Smooth muscle cell (in vitro differentiated cells): ENCODE data around the gene GHRL. TPM values are rescaled to one million over a fixed set of nuclear protein-coding genes. Genes with fewer than 3 reads are reported as not detected.

ENCODE experiments used
- DNase-seq: peaks from one replicate; lab custom pipeline; 2025; ENCODE audit not compliant: unreplicated experiment; lab: John Stamatoyannopoulos, UW
- H2AFZ ChIP-seq: fragments of 200-600 bp; sonication (generic); 2 replicates; pipeline ENCODE4 v1.6.0; 2016; ENCODE audit warnings: antibody characterized with exemption, low read depth, mild to moderate bottlenecking
- H3F3A ChIP-seq: fragments of 200-600 bp; sonication (generic); 2 replicates; pipeline ENCODE4 v1.6.0; 2017; ENCODE audit warnings: antibody characterized with exemption, low read depth
- H3K27ac ChIP-seq: fragments of 200-600 bp; sonication (generic); 2 replicates; pipeline ENCODE4 v1.5.1; 2016; ENCODE audit warnings: low read depth, mild to moderate bottlenecking
- H3K27me3 ChIP-seq: fragments of 200-600 bp; sonication (generic); 2 replicates; pipeline ENCODE4 v1.6.1; 2016; ENCODE audit warnings: low read depth, mild to moderate bottlenecking
- H3K36me3 ChIP-seq: fragments of 200-600 bp; sonication (generic); 2 replicates; pipeline ENCODE4 v1.5.1; 2016; ENCODE audit warnings: low read depth
- H3K4me1 ChIP-seq: fragments of 200-600 bp; sonication (generic); 2 replicates; pipeline ENCODE4 v1.5.1; 2016; ENCODE audit warnings: low read depth
- H3K4me2 ChIP-seq: fragments of 200-600 bp; sonication (generic); 2 replicates; pipeline ENCODE4 v1.6.0; 2016; ENCODE audit warnings: mild to moderate bottlenecking
- H3K4me3 ChIP-seq: fragments of 200-600 bp; sonication (generic); 2 replicates; pipeline ENCODE4 v1.5.1; 2016; ENCODE audit warnings: mild to moderate bottlenecking
- H3K79me2 ChIP-seq: fragments of 200-600 bp; sonication (generic); 2 replicates; pipeline ENCODE4 v1.6.0; 2016; ENCODE audit warnings: low read depth, mild to moderate bottlenecking
- H3K9ac ChIP-seq: fragments of 200-600 bp; sonication (generic); 2 replicates; pipeline ENCODE4 v1.6.0; 2016; ENCODE audit warnings: low read depth
- H3K9me3 ChIP-seq: fragments of 200-600 bp; sonication (generic); replicated peaks from 2 replicates; pipeline ENCODE4 v1.5.1; 2016; ENCODE audit warnings: low read depth
- H4K20me1 ChIP-seq: fragments of 200-600 bp; sonication (generic); 2 replicates; pipeline ENCODE4 v1.6.0; 2016; ENCODE audit warnings: low read depth
- CTCF ChIP-seq: fragments of 200-600 bp; sonication (generic); IDR thresholded peaks from 2 replicates; pipeline ENCODE4 v1.5.1; 2017; ENCODE audit warnings: borderline replicate concordance, mild to moderate bottlenecking, antibody characterized with exemption; ENCODE audit not compliant: insufficient read depth, poor library complexity, severe bottlenecking
- WGBS: methylation state at CpG from one replicate; pipeline ENCODE4 v1.1.7; 2016; ENCODE audit warnings: low lambda C conversion rate; 5-methylcytosine and 5-hydroxymethylcytosine counted together
- polyA plus RNA-seq: library from polyadenylated mRNA; unstranded; fragments of >200 nt; fragmentation: Nextera tagmentation; extraction: Ambion mirVana; gene quantifications from 2 replicates; pipeline ENCODE4 v1.2.1, GENCODE V29; 2016
- total RNA-seq: library from RNA; depleted of rRNA; stranded (reverse); fragments of >200 nt; gene quantifications from 2 replicates; pipeline ENCODE4 v1.2.3, GENCODE V29; 2014

The GHRL gene
- total and polyA plus RNA-seq, 2 experiments from 2014 or later = 0.45 TPM; not detected in 1

DNA sequence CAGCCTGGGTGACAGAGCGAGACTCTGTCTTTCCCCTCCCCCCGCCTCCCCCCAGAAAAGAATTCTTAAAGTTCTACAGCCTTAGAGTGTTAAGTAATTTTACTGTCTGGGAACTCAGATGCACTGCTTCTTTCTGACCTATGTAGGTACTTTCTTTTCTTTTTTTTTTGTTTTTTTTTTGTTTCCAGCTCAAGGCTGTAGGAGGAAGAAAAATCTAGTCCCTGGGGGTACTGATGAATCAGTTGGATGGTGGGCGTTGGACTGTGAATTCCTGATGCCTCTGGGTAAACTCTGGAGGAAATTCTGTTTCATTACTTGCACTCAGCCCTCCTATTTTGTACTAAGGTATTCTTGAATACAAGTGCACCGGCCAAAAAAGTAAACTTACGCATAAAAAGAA lies 10.8 kb downstream of the GHRL start:
- H3K9ac ChIP-seq = no peak overlapping the region
- 78% methylated on average over 5 of the region's 5 CpGs for WGBS
- no peaks in the 10 kb centered on the region for H3K79me2 ChIP-seq
- no peaks in the 10 kb centered on the region for H3K27me3 ChIP-seq
- no peaks in the 10 kb centered on the region for H3F3A ChIP-seq
- H3K4me2 ChIP-seq = peak overlapping the region; percentile 15
- peak overlapping the region; percentile 44 for H3K27ac ChIP-seq
- H3K4me3 ChIP-seq = no peak overlapping the region
- DNase-seq = no peak
- peaks cover 24% of the 10 kb centered on the region for H4K20me1 ChIP-seq
- H3K36me3 ChIP-seq = peaks cover 4% of the 10 kb centered on the region
- peaks cover 16% of the 10 kb centered on the region for H3K4me1 ChIP-seq
- H2AFZ ChIP-seq = no peak overlapping the region
- no peak for TF ChIP-seq CTCF
- H3K9me3 ChIP-seq = no peaks in the 10 kb centered on the region

DNA sequence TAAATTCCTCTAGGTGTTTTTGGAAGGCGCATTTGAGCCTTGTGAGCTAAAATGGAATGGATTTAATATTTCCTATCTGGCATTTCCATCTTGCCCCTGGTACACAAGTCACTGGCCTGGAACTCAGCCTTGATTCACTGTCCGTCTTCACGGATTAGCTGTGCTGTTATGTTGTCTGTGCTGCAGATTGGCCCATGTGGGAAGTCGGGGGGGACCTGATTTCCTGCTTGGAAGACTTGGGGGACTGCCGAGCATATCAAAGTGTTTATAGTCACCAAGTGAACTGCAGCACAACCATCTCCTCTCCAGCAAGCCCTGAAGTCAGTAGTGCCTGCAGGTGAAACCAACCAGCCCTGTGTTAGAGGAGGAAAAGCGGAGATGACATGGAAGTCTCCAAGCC lies 12.2 kb downstream of the GHRL start:
- Histone ChIP-seq H3K9me3 (no peaks in the 10 kb centered on the region), H4K20me1 (peaks cover 38% of the 10 kb centered on the region), H3K4me3 (no peak overlapping the region), H3K27ac (no peak overlapping the region), H3F3A (no peaks in the 10 kb centered on the region), H3K27me3 (no peaks in the 10 kb centered on the region), H3K9ac (no peak overlapping the region), H3K79me2 (peaks cover 9% of the 10 kb centered on the region), H2AFZ (no peak overlapping the region), H3K4me1 (peaks cover 11% of the 10 kb centered on the region), H3K36me3 (peaks cover 4% of the 10 kb centered on the region), H3K4me2 (no peak overlapping the region)
- DNase-seq = no peak
- no peak for TF ChIP-seq CTCF
- WGBS = 97% methylated on average over 6 of the region's 6 CpGs

GRCh38 chr3:10280177-10280529 lies 12.6 kb downstream of the GHRL start:
- Histone ChIP-seq H3K27ac (no peak overlapping the region), H2AFZ (no peak overlapping the region), H3K27me3 (no peaks in the 10 kb centered on the region), H3K9ac (no peak overlapping the region), H3K4me2 (no peak overlapping the region), H3K4me3 (no peak overlapping the region), H4K20me1 (peaks cover 42% of the 10 kb centered on the region), H3K79me2 (peaks cover 12% of the 10 kb centered on the region), H3K4me1 (peaks cover 6% of the 10 kb centered on the region), H3K36me3 (peaks cover 4% of the 10 kb centered on the region), H3K9me3 (no peaks in the 10 kb centered on the region), H3F3A (no peaks in the 10 kb centered on the region)
- 87% methylated on average over 5 of the region's 5 CpGs for WGBS
- DNase-seq = no peak
- no peak for TF ChIP-seq CTCF

DNA sequence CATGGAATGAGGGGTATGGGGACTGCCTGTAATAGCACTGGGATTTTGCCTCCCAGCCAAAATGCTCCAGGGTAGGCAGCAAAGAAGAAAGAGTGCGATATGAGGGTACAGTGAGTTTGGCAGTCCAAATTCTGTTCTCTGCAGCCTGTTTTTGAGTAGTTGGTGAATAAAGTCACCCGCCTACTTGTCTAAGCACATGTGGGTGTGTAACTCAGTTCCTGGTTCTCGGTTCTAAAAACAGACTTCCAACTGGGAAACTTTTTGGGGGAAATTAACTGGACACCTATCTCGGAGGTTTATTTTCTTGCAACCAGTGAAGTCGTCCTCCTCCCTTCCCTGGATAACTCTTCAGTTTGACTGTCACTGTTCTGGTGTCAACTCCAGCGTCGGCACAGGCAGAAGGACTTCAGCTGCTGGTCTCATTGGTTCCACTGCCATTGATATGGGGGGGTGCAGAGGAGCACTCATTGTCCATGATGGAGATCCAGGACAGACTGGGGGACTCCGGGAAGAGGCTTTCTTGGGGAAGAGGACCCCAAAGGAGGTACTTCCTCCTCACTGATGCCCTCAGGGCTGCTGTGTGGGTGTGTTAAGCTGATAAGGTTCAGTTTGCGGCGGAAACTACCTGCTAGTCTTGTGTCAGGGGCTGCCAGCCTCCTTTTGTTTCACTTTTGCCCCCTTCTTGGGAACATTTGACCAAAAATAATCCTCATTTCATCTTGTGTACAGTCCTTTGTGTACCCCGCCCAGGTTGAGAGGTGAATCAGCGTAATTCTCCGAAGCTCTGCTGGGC lies 13.2 kb downstream of the GHRL start:
- Histone ChIP-seq H3K27ac (no peak overlapping the region), H3K9ac (no peak overlapping the region), H3K9me3 (no peaks in the 10 kb centered on the region), H3K36me3 (peaks cover 4% of the 10 kb centered on the region), H2AFZ (no peak overlapping the region), H3K4me1 (peaks cover under 1% of the 10 kb centered on the region), H3K4me2 (no peak overlapping the region), H3K4me3 (no peak overlapping the region), H3F3A (no peaks in the 10 kb centered on the region), H3K79me2 (peaks cover 17% of the 10 kb centered on the region), H4K20me1 (peaks cover 47% of the 10 kb centered on the region), H3K27me3 (no peaks in the 10 kb centered on the region)
- no peak for DNase-seq
- 87% methylated on average over 13 of the region's 13 CpGs for WGBS
- TF ChIP-seq CTCF = no peak
